Occipital lobe (tissue), 2 donors: ENCODE results near the gene CD300LB. TPM values are rescaled to one million over a fixed set of nuclear protein-coding genes. Genes with fewer than 3 reads are reported as not detected.
"Not testable (repeated sequence)": the region's sequence is repeated elsewhere in the genome, so short reads cannot be mapped to it uniquely, and the experiment has no call there.

ENCODE experiments used
- DNase-seq: peaks from one replicate; lab custom pipeline; 2025; lab: John Stamatoyannopoulos, UW
- total RNA-seq: library from RNA; depleted of rRNA; stranded (reverse); fragments of >200 nt; gene quantifications from one replicate; pipeline ENCODE4 v1.2.3, GENCODE V29; 2014

Gene CD300LB
- total RNA-seq, 1 donor from 2014 or later: not detected

- no peak for DNase-seq
Measured at GRCh38 chr17:74525781-74526288, 5.4 kb downstream of the CD300LB start.

DNA sequence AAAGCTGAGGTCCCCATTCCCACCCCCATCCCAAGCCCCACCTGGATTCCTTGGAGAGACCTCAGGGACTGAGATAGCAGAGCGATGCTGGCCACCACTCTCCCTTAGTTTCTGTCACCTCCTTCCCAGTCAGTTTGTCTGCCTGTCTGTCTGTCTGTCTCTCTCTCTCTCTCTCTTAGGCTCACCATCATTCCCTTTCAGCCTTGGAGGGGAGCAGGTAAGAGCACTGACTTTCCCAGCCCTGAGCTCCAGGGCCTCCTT is 5.9 kb downstream of the CD300LB start:
- DNase-seq: no peak

DNA sequence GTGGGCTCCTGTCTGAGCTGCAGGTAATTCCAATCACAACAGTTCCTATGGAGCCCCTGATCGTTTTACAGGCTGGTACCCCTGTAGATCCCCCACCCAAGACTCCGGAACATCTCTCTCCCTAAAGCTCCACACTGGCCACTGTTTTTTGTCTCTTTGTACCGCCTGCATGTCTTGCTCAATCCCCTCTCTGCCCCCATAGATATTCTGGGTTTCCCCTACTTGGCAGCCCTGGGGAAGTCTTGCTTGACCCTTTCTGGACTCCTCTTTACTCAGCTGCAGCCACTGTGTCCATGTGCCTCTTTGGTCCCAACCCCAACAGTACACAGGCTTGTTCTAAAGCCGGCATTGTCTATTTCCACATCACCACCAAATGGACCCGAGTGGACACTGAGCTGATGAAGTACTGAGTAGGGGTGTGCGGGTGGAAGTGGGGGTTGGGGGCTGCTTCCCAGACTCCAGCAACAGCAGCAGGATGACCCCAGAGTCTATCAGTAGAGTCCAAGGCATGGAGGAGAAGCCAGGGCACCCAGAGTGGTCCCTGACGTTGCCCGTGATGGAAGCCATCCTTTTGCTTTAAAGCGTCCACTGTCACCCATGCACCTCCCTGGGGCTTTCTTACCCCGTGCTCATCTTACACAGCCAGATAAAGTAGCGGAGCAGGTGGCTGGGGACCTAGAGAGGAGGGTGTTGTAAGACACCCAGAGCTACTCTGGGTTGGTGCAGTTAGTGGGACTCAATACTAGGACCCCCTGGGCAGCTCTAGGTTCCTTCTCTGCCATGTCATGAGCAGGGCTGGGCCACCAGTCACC is 6.4 kb downstream of the CD300LB start:
- DNase-seq: no peak

GRCh38 chr17:74523308-74523707 is 8.0 kb downstream of the CD300LB start:
- DNase-seq: no peak

- no peak for DNase-seq
Measured at GRCh38 chr17:74522381-74523105, 8.7 kb downstream of the CD300LB start.

DNA sequence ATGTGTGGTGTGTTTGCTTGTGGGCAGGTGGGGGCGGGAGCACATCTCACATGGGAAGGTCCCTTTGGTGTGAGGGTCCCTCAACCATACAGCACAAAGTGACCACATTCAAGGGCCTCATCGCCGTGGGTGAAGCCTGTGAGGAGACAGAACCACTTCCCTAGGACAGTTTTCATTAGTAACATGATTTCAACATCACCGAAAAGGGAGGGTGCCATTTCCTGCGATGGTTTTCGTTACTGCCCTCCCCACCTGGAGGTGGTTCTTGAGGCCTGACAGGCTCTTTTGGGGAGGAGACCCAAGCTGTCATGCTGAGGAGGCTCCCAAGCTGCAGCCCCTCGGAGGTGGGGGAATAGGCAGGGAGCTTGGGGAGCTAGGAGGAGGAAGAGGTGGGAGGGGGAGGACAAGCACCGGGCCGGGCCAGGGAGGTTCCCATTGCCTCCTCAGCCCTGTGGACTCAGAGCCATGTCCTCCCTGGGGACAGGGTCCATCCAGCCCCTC is 9.5 kb downstream of the CD300LB start:
- DNase-seq: no peak

- DNase-seq: no peak
Measured at GRCh38 chr17:74520790-74521480, 10.3 kb downstream of the CD300LB start.

GRCh38 chr17:74520016-74520434 is 11.2 kb downstream of the CD300LB start:
- DNase-seq: no peak

- DNase-seq: not testable (repeated sequence)
Measured at GRCh38 chr17:74518413-74518981, 12.8 kb downstream of the CD300LB start.

DNA sequence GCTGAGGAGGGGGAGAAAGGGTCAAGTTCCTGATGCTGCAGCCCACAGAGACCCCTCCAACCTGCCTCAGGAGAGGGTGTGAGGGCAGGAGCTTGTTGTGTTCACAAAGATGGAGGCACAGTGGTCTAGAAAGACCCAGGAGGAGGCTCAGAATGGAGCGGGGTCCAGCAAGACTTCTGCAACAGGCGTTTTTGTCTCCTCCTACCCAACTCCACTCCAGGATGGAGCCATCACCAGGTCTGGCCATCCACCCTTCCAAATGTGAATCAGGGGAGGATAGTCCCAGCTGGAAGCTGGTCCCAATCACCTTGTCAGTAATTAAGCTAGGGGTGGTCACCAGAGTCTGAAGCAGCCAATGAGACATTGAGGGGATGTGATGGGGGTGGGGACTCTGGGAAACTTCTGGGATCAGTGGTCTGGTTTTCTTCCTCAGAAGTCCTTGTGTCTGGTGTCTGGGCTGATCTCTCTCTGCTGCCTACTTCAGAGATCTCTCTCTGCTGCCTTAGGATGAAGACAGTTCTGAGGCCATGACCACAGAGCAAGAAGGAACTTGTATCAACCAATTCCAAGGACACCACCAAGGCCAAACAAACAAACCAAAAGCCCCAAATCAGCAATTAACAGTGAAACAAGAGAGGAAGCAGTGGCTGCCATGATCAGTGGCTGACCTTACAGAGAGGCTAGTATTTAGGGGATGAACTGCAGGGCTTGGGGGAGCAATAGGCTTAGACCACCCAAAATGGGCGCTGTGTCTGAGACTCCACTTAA is 14.5 kb downstream of the CD300LB start:
- no peak for DNase-seq

DNA sequence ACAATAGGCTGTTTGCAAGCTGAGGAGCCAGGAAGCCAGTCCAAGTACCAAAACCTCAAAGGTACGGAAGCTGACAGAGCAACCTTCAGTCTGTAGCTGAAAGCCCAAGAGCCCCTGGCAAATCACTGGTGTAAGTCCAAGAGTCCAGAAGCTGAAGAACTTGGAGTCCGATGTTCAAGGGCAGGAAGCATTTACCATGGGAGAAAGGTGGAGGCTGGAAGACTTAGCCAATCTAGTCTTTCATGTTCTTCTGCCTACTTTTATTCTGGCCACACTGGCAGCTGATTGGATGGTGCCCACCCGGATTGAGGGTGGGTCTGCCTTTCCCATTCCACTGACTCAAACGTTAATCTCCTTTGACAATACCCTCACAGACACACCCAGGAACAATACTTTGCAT is 15.3 kb downstream of the CD300LB start:
- DNase-seq: no peak

DNA sequence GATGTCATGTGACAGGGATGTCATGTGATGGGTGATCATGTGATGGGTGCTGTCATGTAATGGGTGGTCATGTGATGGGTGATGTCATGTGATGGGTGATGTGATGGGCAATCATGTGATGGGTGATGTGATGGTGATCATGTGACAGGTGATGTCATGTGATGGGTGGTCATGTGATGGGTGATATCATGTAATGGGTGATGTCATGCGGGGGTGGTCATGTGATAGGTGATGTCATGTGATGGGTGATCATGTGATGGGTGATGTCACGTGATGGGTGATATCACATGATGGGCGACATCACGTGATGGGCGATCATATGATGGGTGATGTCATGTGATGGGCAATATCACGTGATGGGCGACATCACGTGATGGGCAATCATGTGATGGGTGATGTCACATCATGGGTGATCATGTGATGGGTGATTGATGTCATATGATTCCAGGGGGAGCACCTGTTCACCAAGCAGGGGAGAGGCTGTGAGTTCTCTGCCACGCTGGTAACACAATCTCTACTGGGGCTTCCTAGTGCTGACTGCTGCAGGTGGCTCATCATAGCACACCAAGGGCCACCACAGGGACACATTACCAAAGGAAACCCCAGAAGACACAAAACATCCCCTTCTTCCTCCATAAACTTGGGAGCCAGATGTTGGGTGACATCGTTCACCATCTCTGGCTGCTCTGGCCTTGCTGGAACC is 16.5 kb downstream of the CD300LB start:
- DNase-seq: no peak

GRCh38 chr17:74513987-74514631 is 17.2 kb downstream of the CD300LB start:
- DNase-seq: no peak

DNA sequence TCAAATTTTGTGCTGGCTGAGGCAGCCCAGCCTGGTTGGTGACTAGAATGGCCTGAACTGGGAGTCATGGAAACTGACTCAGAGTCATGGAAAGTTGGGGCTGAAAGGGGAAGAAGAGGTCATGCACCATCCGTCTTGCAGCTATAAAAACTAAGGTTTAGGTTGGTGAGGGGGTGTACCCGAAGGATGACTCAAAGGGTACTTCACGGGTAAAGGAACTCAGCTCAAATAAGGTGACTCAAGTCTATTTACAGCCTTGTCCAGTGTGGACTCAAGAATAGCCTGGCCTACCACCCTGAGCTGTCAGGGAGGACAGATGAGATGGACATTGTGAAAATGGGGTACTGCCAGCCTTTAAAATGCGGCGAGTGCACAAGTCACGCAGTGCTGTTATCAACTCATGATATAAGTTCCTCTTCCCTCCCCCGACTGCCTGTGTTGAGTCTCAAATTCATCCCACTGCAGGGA is 18.6 kb downstream of the CD300LB start:
- no peak for DNase-seq

DNA sequence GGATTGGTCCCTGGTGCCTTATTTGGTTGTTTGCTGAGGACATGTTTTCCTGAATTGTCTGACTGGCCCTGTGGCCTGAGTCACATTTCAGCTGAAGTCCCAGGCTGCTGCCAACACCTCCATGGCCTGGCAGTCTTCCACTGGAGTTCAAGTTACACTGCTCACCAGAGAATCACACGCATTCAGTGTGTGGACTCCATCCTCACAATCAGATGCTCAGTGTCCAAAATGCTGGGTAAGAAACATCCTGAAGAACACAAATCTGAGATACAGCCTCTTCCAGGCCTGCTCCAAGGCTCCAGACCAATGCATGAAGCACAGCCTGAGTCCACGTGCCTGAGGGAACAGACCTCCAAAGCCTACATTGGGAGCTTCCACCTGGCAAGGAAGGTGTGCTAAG is 19.2 kb downstream of the CD300LB start:
- DNase-seq: no peak

- no peak for DNase-seq
Measured at GRCh38 chr17:74508156-74508555, 23.1 kb downstream of the CD300LB start.

GRCh38 chr17:74503949-74504348 is 27.3 kb downstream of the CD300LB start:
- not testable (repeated sequence) for DNase-seq

DNA sequence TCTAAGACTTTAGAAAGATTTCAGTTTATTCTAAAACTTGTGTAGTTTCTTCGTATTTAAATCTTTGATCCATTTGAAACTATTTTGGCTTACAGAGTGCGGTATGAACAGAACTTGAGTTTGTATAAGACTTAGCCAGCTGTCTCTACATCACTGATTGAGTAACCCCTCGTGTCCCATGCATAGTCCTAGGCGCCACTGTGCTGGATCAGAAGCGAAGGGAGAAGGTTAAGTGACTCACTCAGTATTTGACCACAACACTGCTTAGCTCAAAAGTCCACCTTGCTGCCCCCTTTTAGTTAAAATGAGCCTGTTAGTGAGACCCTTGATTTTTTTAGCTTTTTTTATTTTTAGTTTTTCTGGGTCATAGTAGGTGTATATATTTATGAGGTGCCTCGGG is 28.4 kb downstream of the CD300LB start:
- DNase-seq: no peak

- DNase-seq: no peak
Measured at GRCh38 chr17:74499992-74500391, 31.3 kb downstream of the CD300LB start.

DNA sequence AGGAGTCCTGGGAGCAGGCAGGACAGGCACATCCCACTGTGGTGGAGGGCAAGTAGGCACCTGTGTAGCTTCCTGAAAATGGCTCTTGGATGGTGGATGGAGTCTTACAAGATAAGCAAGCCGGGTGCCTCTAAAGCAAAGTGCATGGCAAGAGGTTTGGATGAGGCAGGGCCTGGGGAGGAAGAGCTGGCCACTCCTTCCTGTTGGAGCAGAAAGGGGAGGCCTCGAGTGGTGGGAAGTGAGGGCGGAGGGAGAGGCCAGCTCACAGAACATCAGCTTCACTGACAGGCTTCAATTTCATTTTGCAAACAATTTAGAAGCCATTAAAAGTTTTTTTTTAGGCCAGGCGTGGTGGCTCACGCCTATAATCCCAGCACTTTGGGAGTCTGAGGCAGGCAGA is 33.8 kb downstream of the CD300LB start:
- no peak for DNase-seq
